ENCODE data around the gene LITAF. TPM values are rescaled to one million over a fixed set of nuclear protein-coding genes. Genes with fewer than 3 reads are reported as not detected.
"Not testable (repeated sequence)": the region's sequence is repeated elsewhere in the genome, so short reads cannot be mapped to it uniquely, and the experiment has no call there.

The LITAF gene
- total RNA-seq, 1 donor from 2014 or later, result 47.6 TPM

DNA sequence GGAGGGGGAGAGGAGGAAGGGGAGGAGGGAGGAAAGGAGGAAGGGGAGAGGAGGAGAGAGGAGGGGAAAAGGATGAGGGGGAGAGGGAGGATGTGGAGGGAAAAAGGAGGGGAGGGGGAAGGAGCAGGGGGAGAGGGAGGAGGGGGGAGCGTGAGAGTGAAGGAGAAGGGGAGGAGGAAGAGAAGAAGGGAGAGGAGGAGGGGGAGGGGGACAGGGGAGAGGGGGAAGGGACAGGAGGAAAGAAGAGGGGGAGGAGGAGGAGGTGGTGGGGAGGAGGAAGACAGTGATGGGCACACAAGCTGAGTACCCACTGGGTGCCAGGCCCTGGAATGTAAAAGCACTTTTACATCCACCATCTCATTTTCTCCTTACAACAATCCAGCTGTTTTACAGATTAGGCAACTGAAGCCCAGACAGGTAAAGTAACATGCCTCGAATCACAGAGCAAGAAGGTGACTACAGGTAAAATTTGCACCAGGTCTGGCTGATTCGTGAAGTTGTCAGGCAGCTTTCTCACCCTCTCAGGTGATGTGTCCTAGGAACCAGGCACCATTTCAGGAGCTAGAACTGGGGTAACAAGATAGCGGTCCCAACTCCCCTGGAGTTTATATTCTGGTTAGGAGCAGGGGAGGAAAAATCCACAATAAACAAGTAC, 10.0 kb upstream of the LITAF start:
- DNase-seq (ENCODE audit: low spot score, unreplicated experiment), result no peak
- no peak for TF ChIP-seq CTCF (IDR thresholded peaks at IDR 0.05; ENCODE audit: unreplicated experiment)
- no peak overlapping the region for H3K27ac Mint-ChIP-seq
- H3K27me3 Mint-ChIP-seq, result peaks cover 3% of the 10 kb centered on the region
- no peaks in the 10 kb centered on the region for H3K36me3 Mint-ChIP-seq (ENCODE audit: insufficient read depth)
- no peaks in the 10 kb centered on the region for H3K9me3 Mint-ChIP-seq (ENCODE audit: low read depth)
- H3K4me3 Mint-ChIP-seq (ENCODE audit: low read depth), result no peak overlapping the region
- no peaks in the 10 kb centered on the region for H3K4me1 Mint-ChIP-seq (ENCODE audit: low read depth)

DNA sequence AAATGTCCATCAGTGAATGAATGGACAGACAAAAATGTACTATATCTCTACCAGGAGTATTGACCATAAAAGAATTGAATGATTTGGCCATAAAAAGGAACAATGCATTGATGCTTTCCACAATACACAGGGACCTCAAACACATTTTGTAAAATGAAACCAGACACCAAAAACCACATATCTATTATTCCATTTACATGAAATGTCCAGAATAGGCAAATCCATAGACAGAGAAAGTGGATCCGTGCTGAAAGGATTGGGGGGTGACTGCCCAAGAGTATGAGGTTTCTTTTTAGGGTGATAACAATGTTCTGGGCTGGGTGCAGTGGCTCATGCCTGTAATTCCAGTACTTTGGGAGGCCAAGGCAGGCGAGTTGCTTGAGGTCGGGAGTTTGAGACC, 6.9 kb upstream of the LITAF start:
- Mint-ChIP-seq H3K36me3 (ENCODE audit: insufficient read depth) (no peaks in the 10 kb centered on the region), H3K27me3 (peaks cover 5% of the 10 kb centered on the region), H3K4me1 (ENCODE audit: low read depth) (no peaks in the 10 kb centered on the region), H3K27ac (no peak overlapping the region), H3K9me3 (ENCODE audit: low read depth) (no peaks in the 10 kb centered on the region), H3K4me3 (ENCODE audit: low read depth) (no peak overlapping the region)
- TF ChIP-seq CTCF (IDR thresholded peaks at IDR 0.05; ENCODE audit: unreplicated experiment), result no peak
- no peak for DNase-seq (ENCODE audit: low spot score, unreplicated experiment)

DNA sequence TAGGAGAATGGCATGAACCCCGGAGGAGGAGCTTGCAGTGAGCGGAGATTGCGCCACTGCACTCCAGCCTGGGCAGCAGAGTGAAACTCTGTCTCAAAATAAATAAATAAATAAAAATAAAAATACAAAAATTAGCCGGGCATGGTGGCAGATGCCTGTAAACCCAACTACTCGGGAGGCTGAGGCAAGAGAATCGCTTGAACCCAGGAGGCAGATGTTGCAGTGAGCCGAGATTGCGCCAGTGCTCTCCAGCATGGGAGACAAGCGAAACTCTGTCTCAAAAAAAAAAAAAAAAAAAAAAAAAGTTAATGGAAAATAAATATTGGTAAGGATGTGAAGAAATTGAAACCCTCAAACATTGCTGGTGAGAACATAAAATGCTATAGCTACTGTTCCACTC, 6.4 kb upstream of the LITAF start:
- DNase-seq (ENCODE audit: low spot score, unreplicated experiment); H3K4me3 Mint-ChIP-seq (ENCODE audit: low read depth); H3K9me3 Mint-ChIP-seq (ENCODE audit: low read depth): not testable (repeated sequence)

GRCh38 chr16:11591630-11592029, 4.9 kb upstream of the LITAF start:
- H3K9me3 Mint-ChIP-seq (ENCODE audit: low read depth); H3K4me1 Mint-ChIP-seq (ENCODE audit: low read depth); H3K27me3 Mint-ChIP-seq; H3K36me3 Mint-ChIP-seq (ENCODE audit: insufficient read depth); DNase-seq (ENCODE audit: low spot score, unreplicated experiment); H3K27ac Mint-ChIP-seq; H3K4me3 Mint-ChIP-seq (ENCODE audit: low read depth): not testable (repeated sequence)

More for the DNA sequence above, 6.4 kb upstream of the LITAF start:
- H3K4me1 Mint-ChIP-seq (ENCODE audit: low read depth); H3K27me3 Mint-ChIP-seq; H3K36me3 Mint-ChIP-seq (ENCODE audit: insufficient read depth); H3K27ac Mint-ChIP-seq: not testable (repeated sequence)

GRCh38 chr16:11589198-11589550, 2.5 kb upstream of the LITAF start:
- no peak for DNase-seq (ENCODE audit: low spot score, unreplicated experiment)
- no peaks in the 10 kb centered on the region for H3K9me3 Mint-ChIP-seq (ENCODE audit: low read depth)
- peaks cover 5% of the 10 kb centered on the region for H3K27me3 Mint-ChIP-seq
- H3K4me3 Mint-ChIP-seq (ENCODE audit: low read depth), result no peak overlapping the region
- H3K4me1 Mint-ChIP-seq (ENCODE audit: low read depth), result peaks cover 12% of the 10 kb centered on the region
- TF ChIP-seq CTCF (IDR thresholded peaks at IDR 0.05; ENCODE audit: unreplicated experiment), result no peak
- no peaks in the 10 kb centered on the region for H3K36me3 Mint-ChIP-seq (ENCODE audit: insufficient read depth)
- no peak overlapping the region for H3K27ac Mint-ChIP-seq

GRCh38 chr16:11588321-11589197, 1.8 kb upstream of the LITAF start:
- Mint-ChIP-seq H3K36me3 (ENCODE audit: insufficient read depth) (no peaks in the 10 kb centered on the region), H3K4me1 (ENCODE audit: low read depth) (peaks cover 17% of the 10 kb centered on the region), H3K27ac (no peak overlapping the region), H3K4me3 (ENCODE audit: low read depth) (peak overlapping the region; percentile 1), H3K9me3 (ENCODE audit: low read depth) (no peaks in the 10 kb centered on the region), H3K27me3 (peaks cover 5% of the 10 kb centered on the region)
- no peak for DNase-seq (ENCODE audit: low spot score, unreplicated experiment)
- TF ChIP-seq CTCF (IDR thresholded peaks at IDR 0.05; ENCODE audit: unreplicated experiment), result no peak

All from progenitor cell of endocrine pancreas (in vitro differentiated cells).